Astrocyte of the cerebellum (primary cell): ENCODE measurements around the gene TMEM184B.

Experiments used
- DNase-seq: peaks from one replicate; pipeline ENCODE4 v3.0.0-alpha.2; 2011; ENCODE audit warnings: low read depth
- H3K4me3 ChIP-seq: 2 replicates; pipeline ENCODE4 v1.5.1; 2011; ENCODE audit warnings: mild to moderate bottlenecking, low read depth, low read length, moderate library complexity
- in situ Hi-C: cut with HindIII; loops from 2 replicates; pipeline ENCODE4 v1.10.0; 2017; ENCODE audit warnings: low sequenced_read_pairs
- TF ChIP-seq, protein P1 (sequence below): IDR thresholded peaks from 2 replicates; pipeline ENCODE4 v1.5.1; 2012; ENCODE audit warnings: low read length, low read depth, moderate library complexity, mild to moderate bottlenecking; ENCODE audit errors: missing control alignments

TMEM184B gene

DNA sequence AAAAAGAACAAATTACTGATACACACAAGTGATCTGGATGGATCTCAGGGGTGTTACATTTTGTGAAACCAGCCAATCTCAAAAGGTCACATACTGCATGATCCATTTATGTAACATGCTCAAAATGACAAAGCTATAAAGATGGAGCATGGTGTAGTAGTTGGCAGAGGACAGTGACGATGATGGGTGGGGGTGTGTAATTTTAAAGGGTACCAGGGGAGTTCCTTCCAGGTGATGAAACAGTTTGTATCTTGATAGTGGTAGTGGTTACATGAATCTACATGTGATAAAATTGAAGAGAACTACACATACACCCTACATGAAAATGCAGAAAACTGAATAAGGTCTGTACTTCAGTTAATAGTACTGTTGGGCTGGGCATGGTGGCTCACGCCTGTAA, 17.1 kb downstream of the TMEM184B start:
- H3K4me3 ChIP-seq: no peak overlapping the region
- no peak for DNase-seq
- TF ChIP-seq, protein P1, sequence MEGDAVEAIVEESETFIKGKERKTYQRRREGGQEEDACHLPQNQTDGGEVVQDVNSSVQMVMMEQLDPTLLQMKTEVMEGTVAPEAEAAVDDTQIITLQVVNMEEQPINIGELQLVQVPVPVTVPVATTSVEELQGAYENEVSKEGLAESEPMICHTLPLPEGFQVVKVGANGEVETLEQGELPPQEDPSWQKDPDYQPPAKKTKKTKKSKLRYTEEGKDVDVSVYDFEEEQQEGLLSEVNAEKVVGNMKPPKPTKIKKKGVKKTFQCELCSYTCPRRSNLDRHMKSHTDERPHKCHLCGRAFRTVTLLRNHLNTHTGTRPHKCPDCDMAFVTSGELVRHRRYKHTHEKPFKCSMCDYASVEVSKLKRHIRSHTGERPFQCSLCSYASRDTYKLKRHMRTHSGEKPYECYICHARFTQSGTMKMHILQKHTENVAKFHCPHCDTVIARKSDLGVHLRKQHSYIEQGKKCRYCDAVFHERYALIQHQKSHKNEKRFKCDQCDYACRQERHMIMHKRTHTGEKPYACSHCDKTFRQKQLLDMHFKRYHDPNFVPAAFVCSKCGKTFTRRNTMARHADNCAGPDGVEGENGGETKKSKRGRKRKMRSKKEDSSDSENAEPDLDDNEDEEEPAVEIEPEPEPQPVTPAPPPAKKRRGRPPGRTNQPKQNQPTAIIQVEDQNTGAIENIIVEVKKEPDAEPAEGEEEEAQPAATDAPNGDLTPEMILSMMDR: no peak
- in situ Hi-C loops: no loop called here

DNA sequence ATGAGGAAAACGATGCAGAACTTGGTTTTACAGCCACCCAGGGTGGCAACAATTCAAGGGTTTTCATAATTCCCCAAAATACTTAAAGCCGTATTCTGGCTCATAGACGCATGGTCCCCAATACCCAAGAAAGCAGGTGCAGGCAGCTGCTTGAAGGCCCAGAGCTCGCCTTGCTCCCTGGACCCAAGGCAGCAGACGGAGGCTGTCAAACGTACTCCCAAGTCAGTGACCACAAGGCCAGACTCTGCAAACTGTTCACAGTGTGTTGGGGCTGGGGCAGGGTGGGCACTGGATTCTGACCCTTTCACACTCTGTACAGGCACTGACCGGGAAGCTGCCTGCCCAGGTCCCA, 21.5 kb downstream of the TMEM184B start:
- H3K4me3 ChIP-seq: no peak overlapping the region
- in situ Hi-C loops: no loop called here
- DNase-seq: no peak
- TF ChIP-seq, protein P1: no peak

DNA sequence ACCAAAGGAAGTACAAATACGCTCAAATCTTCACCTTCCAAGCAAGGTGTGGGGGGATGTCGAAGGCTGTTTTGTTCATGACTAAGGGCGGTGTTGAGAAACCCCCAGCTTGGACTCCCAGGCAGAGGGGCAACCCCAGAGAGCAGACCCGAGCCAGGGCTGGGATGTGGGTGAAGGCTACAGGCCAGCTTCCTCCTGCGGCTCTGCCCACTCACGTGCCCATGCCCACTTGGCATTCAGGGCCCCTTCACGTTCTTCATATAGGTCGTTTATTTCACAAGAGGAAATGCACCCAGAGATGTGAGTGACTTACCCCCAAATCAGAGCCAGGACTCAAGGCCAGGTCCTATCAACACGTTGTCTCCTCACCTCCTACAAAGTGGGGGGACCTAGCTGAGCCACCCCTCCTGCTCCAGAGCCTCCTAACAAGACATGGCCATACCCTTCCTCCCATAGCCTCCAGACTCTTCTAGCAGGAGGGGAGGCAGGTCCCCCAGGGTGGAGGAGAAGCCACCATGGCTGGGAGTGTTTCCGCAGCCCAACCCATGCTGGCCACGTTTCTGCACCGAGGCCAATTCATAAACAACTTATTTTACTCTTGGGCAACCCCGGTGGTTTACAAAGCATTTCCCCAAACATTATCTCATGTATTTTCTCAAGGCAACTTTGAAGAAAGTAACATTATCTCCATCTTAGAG, 22.0 kb downstream of the TMEM184B start:
- TF ChIP-seq, protein P1: no peak
- no peak for DNase-seq
- no peak overlapping the region for H3K4me3 ChIP-seq
- in situ Hi-C loops: no loop called here

DNA sequence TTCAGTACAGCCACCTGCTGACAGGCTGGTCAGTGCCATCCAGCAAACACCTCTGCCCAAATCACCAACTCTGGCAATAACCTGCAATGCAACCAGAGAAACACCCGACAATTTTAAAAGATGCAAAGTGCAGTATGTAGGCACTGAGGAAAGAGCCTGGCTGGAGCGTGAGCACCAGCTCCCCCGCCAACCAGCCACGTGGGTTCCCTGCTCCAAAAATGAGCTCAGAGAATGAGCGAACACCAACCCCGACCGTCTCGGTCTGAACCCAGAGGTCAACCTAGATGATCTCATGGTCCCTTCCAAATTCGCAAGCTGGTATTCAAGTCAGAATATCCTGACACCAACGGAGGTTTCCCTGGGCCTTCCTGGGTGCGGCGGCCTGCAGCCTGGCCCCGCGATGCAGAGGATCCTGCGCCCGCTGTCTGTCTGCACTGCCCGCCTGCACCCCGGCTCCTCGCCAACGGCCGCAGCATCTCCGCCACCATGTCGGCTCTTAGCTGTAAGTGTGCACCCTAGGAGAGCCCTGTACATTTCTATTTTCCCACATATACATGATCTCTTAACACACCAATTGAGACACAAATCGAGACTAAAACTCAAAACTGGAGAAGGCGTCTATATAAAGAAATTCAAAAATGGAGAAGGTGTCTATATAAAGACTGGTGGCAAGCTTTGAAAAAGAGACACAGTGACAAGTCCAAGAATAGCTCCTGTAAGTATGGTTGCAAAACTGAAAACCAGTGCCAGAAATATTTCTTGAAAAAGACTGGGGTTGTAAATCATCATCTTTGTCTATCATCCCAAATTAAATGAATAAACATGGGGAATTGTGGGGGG, 22.8 kb downstream of the TMEM184B start:
- DNase-seq: no peak
- in situ Hi-C loops: no loop called here
- H3K4me3 ChIP-seq: no peak overlapping the region
- TF ChIP-seq, protein P1: no peak

DNA sequence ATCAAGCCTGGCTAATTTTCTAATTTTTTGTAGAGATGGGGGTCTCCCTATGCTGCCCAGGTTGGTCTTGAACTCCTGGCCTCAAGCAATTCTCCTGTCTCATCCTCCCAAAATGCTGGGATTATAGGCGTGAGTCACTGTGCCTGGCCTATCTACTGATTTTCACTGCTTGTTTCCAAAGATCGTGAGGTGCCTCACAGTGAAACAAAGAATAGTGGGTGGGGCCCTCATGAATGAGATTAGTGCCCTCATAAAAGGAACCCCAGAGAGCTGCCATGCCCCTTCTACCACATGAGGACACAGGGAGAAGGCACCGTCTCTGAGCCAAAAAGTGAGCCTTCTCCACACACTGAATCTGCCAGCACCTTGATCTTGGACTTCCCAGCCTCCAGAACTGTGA, 23.5 kb downstream of the TMEM184B start:
- TF ChIP-seq, protein P1: no peak
- in situ Hi-C loops: no loop called here
- no peak overlapping the region for H3K4me3 ChIP-seq
- DNase-seq: no peak

DNA sequence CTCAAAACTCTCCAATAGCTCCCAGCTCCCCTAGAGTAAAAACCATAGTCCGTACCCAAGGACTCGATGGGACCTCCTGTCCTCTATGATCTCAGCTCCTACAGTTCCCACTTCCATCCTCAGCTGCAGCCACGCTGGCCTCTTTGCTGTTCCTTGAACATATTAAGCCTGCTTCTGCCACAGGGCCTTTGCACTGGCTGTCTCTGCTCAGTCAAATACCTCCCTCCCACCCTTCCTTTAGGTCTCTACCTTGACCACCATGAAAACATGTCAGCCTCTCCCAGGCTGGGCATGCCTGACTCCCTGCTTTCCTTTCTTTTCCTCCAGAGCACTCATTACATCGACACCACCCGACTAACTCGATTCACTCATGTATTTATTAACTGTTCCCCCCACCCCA, 24.5 kb downstream of the TMEM184B start:
- no peak overlapping the region for H3K4me3 ChIP-seq
- in situ Hi-C loops: no loop called here
- TF ChIP-seq, protein P1: no peak
- no peak for DNase-seq
